Stimulated activated CD8-positive, alpha-beta memory T cell treated with anti-CD3 and anti-CD28 coated beads, Interleukin-2, amount 100 ng/mL, for 1 hour (primary cell): Measurements from ENCODE around the gene C2CD3.
"Not testable (repeated sequence)": the region's sequence is repeated elsewhere in the genome, so short reads cannot be mapped to it uniquely, and the experiment has no call there.

ENCODE experiments used
- DNase-seq, 2 donors: peaks; one replicate each; pipeline ENCODE4 v3.0.0-alpha.2; 2020; ENCODE audit warnings: low read depth in 2 of 2

C2CD3 gene

DNA sequence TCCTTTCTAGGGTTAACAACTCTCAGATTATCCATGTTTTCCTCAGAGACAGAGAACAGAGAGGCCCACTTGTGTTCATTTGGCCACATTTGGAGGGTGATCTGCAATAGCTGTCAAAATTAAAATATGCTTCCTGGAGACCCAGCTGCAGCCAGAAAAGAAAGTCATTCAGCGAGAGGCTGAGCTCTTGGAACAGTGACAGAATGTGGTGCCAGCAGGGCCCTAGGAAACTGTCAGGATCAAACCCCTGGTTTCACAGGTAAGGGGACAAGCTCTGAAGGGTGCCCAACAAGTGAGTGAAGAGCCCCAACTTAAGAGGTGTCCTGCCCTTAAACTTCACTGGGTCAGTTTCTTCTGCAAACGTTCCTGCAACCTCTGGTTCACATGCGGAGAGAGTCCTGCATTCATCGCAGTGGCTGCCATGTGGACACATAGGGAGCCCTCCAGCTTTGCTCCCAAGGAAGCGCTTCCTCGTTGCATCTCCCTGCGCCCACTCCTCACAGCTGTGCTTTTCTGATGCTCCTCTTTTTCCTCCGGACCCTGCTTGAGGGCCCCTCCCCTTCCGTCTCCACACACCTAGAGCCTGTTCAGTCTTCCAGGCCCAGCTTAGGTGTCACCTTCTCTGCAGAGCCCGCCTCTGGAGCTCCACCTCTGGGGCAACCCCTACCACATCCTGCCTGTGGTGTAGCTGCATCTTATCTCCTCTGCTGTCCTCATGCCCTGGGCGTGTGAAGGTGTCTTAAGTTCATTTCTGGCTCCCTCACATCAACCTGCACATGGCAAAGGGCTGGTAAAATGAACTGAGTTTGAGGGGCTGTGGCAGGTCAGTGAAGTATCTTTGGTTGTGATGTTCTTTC is 165.8 kb downstream of the C2CD3 start:
- DNase-seq: peak; percentile 56 to 73

DNA sequence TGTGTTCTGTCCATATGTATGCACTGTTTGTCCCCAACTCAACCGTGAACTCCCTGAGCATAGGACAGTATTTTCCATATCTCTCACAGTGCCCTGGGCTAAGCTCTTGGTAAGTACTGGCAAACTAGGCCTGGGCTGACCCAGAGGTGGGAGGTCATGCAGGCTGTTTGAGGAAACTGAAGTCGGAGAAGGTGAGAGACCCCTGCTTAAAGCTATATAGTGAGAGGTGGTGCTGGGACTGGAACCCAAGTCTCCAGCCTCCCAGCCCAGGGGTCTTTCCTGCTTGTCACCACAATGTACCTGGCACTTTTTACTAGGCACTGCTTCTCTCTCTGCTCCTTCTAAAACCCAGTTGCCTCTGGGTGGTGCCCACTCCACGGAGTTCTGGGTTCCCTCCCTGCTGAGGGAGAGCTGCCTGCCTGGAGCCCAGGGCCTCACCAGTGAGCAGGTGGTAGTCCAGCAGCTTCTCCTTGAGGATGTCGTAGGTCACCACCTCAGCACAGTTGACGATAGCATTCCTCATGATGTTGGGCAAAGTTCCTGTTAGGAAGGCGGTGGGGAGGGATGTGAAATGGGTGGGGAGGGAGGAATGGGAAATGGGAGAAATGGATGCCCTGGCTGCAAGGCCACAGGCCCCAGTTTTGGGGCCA is 166.6 kb downstream of the C2CD3 start:
- no peak for DNase-seq

GRCh38 chr11:74002832-74003231 is 168.0 kb downstream of the C2CD3 start:
- no peak for DNase-seq

GRCh38 chr11:74001822-74002286 is 168.9 kb downstream of the C2CD3 start:
- DNase-seq: no peak

- no peak for DNase-seq
Observed at GRCh38 chr11:74000307-74001133, 170.3 kb downstream of the C2CD3 start.

GRCh38 chr11:73999581-74000306 is 171.1 kb downstream of the C2CD3 start:
- DNase-seq: no peak

DNA sequence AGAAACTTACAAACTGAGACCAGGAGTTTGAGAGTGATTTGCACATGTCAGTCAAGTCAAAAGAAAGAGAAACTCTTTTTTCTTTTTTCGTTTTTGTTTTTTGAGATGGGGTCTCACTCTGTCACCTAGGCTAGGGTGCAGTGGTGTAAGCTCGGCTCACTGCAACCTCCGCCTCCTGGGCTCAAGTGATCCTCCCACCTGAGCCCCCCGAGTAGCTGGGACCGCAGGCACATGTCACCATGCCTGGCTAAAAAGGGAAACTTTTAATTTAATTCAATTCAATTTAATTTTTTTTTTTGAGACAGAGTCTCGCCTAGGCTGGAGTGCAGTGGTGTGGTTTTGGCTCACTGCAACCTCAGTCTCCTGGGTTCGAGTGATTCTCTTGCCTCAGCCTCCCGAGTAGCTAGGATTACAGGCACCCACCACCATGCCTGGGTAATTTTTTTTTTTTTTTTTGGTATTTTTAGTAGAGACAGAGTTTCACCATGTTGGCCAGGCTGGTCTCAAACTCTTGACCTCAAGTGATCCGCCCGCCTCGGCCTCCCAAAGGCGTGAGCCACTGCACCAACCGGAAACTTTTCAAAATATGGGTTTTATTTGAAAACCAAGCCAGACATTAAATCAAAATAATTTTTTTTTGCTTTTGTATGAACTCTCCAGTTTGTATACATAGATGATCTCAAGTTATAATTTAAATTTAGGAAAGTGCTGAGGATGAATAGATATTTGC is 171.8 kb downstream of the C2CD3 start:
- DNase-seq: no peak

DNA sequence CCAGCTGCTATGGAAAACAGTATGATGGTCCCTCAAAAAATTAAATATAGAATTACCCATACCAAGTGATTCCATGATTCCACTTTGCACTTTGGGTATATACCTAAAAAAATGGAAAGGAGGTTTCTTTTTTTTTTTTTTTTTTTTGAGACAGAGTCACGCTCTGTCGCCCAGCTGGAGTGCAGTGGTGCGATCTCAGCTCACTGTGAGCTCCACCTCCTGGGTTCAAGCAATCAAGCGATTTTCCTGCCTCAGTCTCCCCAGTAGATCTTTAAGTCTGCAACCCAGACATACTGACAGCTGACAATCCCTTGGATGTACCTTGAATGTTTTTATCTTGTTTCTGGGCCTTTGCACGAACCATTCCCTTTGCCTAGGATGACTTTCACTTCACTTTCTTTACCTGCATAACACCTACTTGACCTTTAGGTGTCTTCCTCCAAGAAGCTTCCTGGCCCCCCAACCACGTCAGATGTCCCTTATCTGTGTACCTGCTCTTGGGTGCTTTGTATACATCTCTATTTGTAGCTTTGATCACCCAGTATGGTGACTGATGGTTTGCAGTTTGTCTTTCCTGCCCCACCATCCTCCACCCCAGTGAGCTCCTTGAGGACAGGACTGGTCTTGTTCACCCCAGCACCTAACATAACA is 173.6 kb downstream of the C2CD3 start:
- no peak for DNase-seq

GRCh38 chr11:73996161-73996747 is 174.5 kb downstream of the C2CD3 start:
- no peak for DNase-seq

- DNase-seq: no peak
Observed at GRCh38 chr11:73995731-73996130, 175.1 kb downstream of the C2CD3 start.

- DNase-seq: no peak
Observed at GRCh38 chr11:73995247-73995646, 175.6 kb downstream of the C2CD3 start.

- DNase-seq: no peak
Observed at GRCh38 chr11:73991471-73992006, 179.3 kb downstream of the C2CD3 start.

DNA sequence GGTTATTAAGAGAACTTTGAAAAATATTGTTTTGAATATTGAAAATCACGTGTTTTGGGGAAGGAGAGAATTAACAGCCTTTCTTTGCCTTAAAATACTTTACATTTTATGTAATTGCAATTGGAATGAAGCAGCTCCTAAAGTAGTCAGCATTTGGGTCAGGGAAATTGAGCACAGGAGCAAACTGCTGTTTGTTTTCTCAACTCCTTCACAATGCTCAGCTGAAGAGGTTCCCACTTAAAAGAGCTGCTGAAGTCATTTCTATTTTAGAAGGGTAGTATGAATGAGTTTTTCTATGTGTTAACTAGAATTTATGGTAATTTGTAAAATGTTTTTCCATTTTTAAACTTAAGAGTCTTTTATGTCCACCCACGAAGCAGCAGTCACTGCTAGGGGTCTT is 180.1 kb downstream of the C2CD3 start:
- no peak for DNase-seq

DNA sequence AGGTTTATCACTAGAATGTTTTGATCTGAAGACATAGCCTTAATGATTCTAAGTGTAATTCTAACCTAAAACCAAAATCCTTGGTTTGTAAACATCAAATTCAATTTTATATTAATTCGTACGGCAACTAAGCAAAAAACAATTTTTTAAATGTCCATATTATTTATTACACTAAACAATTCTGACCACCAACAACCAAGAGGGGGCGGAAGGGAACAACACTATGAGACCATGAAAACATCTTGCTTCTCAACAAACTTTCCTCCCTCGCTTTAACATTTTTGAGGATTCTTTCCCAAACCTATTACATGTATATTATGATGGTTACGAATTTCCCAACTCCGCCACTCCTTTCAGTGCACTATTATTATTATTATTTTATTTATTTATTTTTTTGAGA is 181.6 kb downstream of the C2CD3 start:
- no peak for DNase-seq

DNA sequence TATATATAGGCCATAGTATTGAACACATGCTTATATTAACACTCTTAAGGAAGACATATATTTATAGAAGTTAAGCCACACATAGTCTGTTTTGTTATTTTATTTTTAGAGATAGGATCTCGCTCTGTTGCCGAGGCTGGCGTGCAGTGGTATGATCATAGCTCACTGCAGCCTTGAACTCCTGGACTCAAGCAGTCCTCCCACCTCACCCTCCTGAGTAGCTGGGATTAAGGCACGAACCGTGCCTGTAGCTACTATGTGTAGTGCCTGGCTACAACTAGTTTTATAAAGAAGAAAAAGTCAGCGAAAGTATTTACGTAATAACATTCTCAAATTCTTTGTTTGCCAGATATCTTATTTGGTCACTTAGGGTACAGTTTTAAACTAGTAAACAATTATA is 182.6 kb downstream of the C2CD3 start:
- DNase-seq: no peak

- not testable (repeated sequence) for DNase-seq
Observed at GRCh38 chr11:73985661-73986060, 185.1 kb downstream of the C2CD3 start.

DNA sequence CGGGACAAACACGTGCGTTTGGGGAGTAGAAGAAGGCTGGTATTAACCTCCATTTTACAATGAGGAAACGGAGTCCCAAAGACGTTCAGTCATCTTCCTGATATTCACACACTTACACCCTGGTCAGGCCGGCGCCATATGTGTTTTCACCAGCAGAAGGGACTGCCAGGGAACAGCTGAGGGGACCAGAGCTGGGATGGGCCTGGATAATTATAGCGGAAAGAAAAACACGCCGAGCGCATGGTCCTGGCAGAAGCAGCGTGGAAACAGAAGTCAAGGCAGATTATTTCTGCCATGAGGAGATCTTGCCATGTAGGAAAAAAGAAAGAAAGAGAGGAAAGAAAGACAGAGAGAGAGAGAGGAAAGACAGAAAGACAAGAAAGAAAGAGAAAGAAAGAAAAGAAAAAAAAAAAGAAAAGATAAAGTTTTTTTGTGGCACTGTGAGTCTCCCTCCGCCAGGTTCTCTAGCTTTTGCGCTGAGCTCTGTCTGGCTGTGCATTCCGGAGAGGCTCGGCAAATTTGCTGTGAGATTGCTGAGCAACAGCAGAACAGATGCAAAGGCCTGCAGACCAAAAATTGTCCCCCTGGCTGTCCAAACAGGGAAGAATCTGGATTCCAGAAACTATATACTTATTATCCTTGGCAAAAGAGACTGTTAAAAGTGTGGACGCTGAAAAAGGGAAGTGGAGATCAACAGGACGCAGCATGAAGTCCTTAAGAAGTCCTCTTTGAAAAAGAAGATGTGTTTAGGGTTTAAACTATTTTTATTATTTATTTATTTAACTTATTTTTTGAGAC is 186.9 kb downstream of the C2CD3 start:
- no peak for DNase-seq

- DNase-seq: peak; percentile 80 to 88
Observed at GRCh38 chr11:73982990-73983740, 187.6 kb downstream of the C2CD3 start.
